Keratinocyte (primary cell): Measurements from ENCODE around the gene AJAP1.

Source experiments
- EZH2 ChIP-seq: IDR thresholded peaks from one replicate; pipeline ENCODE4 v1.6.1; 2012; ENCODE audit warnings: inconsistent platforms, mild to moderate bottlenecking, low read length, moderate library complexity
- TF ChIP-seq, protein P1 (sequence below), 3 experiments: IDR thresholded peaks in 1 of 3; conservative IDR thresholded peaks in 1 of 3; optimal IDR thresholded peaks in 1 of 3; 2 replicates in 2 of 3; 3 replicates in 1 of 3; pipeline versions ENCODE3 to v1.5.1; 2011; ENCODE audit warnings: low read length in 3 of 3, mild to moderate bottlenecking in 3 of 3, moderate library complexity in 2 of 3, control low read depth in 1 of 3, inconsistent platforms in 1 of 3; ENCODE audit not compliant: insufficient read depth in 2 of 3; ENCODE audit errors: extremely low read depth in 1 of 3

DNA sequence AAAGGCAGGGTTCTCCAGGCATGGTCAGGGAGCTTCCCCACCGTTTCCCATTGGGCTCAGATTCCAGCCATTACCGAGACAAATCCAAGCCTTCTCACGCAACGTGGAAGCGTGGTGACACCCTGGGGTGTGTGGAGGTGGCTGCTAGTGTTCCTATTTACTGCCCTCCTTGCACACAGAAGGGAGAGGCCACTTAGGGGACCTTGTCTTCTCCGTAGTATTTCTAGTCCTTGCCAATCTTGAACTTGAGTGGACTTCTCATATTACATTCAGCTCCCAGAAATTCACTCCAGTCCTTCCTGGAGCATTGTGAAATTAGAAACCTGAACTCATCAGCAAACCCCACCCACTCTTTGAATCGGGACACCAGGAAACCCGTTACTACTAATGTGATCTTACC is 131.6 kb downstream of the AJAP1 start:
- TF ChIP-seq, protein P1, sequence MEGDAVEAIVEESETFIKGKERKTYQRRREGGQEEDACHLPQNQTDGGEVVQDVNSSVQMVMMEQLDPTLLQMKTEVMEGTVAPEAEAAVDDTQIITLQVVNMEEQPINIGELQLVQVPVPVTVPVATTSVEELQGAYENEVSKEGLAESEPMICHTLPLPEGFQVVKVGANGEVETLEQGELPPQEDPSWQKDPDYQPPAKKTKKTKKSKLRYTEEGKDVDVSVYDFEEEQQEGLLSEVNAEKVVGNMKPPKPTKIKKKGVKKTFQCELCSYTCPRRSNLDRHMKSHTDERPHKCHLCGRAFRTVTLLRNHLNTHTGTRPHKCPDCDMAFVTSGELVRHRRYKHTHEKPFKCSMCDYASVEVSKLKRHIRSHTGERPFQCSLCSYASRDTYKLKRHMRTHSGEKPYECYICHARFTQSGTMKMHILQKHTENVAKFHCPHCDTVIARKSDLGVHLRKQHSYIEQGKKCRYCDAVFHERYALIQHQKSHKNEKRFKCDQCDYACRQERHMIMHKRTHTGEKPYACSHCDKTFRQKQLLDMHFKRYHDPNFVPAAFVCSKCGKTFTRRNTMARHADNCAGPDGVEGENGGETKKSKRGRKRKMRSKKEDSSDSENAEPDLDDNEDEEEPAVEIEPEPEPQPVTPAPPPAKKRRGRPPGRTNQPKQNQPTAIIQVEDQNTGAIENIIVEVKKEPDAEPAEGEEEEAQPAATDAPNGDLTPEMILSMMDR (optimal IDR thresholded peaks at IDR 0.05 in 1 of 3, IDR thresholded peaks at IDR 0.05 in 1 of 3, conservative IDR thresholded peaks at IDR 0.05 in 1 of 3; ENCODE audit: extremely low read depth in 1 of 3, insufficient read depth in 2 of 3, low read length in 3 of 3) = no peak
- no peak for TF ChIP-seq EZH2
